ENCODE measurements around the gene MSH3.

The MSH3 gene

GRCh38 chr5:80867233-80867632, 212.8 kb downstream of the MSH3 start:
- H3K4me3 ChIP-seq (ENCODE audit: low read length), result no peak overlapping the region
- DNase-seq, result no peak
- H2AFZ ChIP-seq (ENCODE audit: low read length), result no peak overlapping the region
- H3K27ac ChIP-seq (ENCODE audit: low read length), result no peak overlapping the region
- no peak overlapping the region for H3K9ac ChIP-seq (ENCODE audit: low read length)
- no peaks in the 10 kb centered on the region for H3K9me3 ChIP-seq (replicated peaks; ENCODE audit: insufficient read depth, low read length)
- no peaks in the 10 kb centered on the region for H3K9me2 ChIP-seq (replicated peaks; ENCODE audit: insufficient read depth, low read length)
- no peak for TF ChIP-seq CTCF (IDR thresholded peaks at IDR 0.05; ENCODE audit: low read length)
- no peak for TF ChIP-seq EZH2phosphoT487 (IDR thresholded peaks at IDR 0.05; ENCODE audit: low read length)
- TF ChIP-seq EZH2 (optimal IDR thresholded peaks at IDR 0.05; ENCODE audit: low read depth, low read length), result no peak
- no peaks in the 10 kb centered on the region for H3K27me3 ChIP-seq (replicated peaks; ENCODE audit: insufficient read depth, low read length)
- no peaks in the 10 kb centered on the region for H3K79me2 ChIP-seq (ENCODE audit: low read length)
- H3K36me3 ChIP-seq (replicated peaks; ENCODE audit: insufficient read depth, low read length), result no peaks in the 10 kb centered on the region
- no peaks in the 10 kb centered on the region for H3F3A ChIP-seq (ENCODE audit: insufficient read depth, low read length)
- no peaks in the 10 kb centered on the region for H3K4me1 ChIP-seq (ENCODE audit: low read length)
- no peaks in the 10 kb centered on the region for H4K20me1 ChIP-seq (ENCODE audit: insufficient read depth, low read length)
- H3K4me2 ChIP-seq (ENCODE audit: low read depth, low read length), result no peak overlapping the region

- no peak overlapping the region for H3K4me2 ChIP-seq (ENCODE audit: low read depth, low read length)
- H3K4me1 ChIP-seq (ENCODE audit: low read length), result no peaks in the 10 kb centered on the region
- H3K9me2 ChIP-seq (replicated peaks; ENCODE audit: insufficient read depth, low read length), result no peaks in the 10 kb centered on the region
- no peak overlapping the region for H2AFZ ChIP-seq (ENCODE audit: low read length)
- H3K36me3 ChIP-seq (replicated peaks; ENCODE audit: insufficient read depth, low read length), result no peaks in the 10 kb centered on the region
- H3K4me3 ChIP-seq (ENCODE audit: low read length), result no peak overlapping the region
- no peak overlapping the region for H3K9ac ChIP-seq (ENCODE audit: low read length)
- DNase-seq, result no peak
- no peaks in the 10 kb centered on the region for H3K9me3 ChIP-seq (replicated peaks; ENCODE audit: insufficient read depth, low read length)
- H3K27me3 ChIP-seq (replicated peaks; ENCODE audit: insufficient read depth, low read length), result no peaks in the 10 kb centered on the region
- no peak overlapping the region for H3K27ac ChIP-seq (ENCODE audit: low read length)
- H3K79me2 ChIP-seq (ENCODE audit: low read length), result no peaks in the 10 kb centered on the region
- H4K20me1 ChIP-seq (ENCODE audit: insufficient read depth, low read length), result no peaks in the 10 kb centered on the region
- no peak for TF ChIP-seq EZH2phosphoT487 (IDR thresholded peaks at IDR 0.05; ENCODE audit: low read length)
- no peak for TF ChIP-seq EZH2 (optimal IDR thresholded peaks at IDR 0.05; ENCODE audit: low read depth, low read length)
- no peak for TF ChIP-seq CTCF (IDR thresholded peaks at IDR 0.05; ENCODE audit: low read length)
- H3F3A ChIP-seq (ENCODE audit: insufficient read depth, low read length), result no peaks in the 10 kb centered on the region
These were observed 216.0 kb downstream of the MSH3 start for GRCh38 chr5:80870442-80870841.

GRCh38 chr5:80871541-80871961, 217.1 kb downstream of the MSH3 start:
- Histone ChIP-seq H3K79me2 (ENCODE audit: low read length) (no peaks in the 10 kb centered on the region), H3K36me3 (replicated peaks; ENCODE audit: insufficient read depth, low read length) (no peaks in the 10 kb centered on the region), H3K9me2 (replicated peaks; ENCODE audit: insufficient read depth, low read length) (no peaks in the 10 kb centered on the region), H3K9me3 (replicated peaks; ENCODE audit: insufficient read depth, low read length) (no peaks in the 10 kb centered on the region), H3K4me1 (ENCODE audit: low read length) (no peaks in the 10 kb centered on the region), H3K9ac (ENCODE audit: low read length) (no peak overlapping the region), H3K27me3 (replicated peaks; ENCODE audit: insufficient read depth, low read length) (no peaks in the 10 kb centered on the region), H2AFZ (ENCODE audit: low read length) (no peak overlapping the region), H3F3A (ENCODE audit: insufficient read depth, low read length) (no peaks in the 10 kb centered on the region), H3K4me3 (ENCODE audit: low read length) (no peak overlapping the region), H3K4me2 (ENCODE audit: low read depth, low read length) (no peak overlapping the region), H4K20me1 (ENCODE audit: insufficient read depth, low read length) (no peaks in the 10 kb centered on the region), H3K27ac (ENCODE audit: low read length) (no peak overlapping the region)
- DNase-seq, result no peak
- TF ChIP-seq CTCF (IDR thresholded peaks at IDR 0.05; ENCODE audit: low read length), result no peak
- no peak for TF ChIP-seq EZH2 (optimal IDR thresholded peaks at IDR 0.05; ENCODE audit: low read depth, low read length)
- no peak for TF ChIP-seq EZH2phosphoT487 (IDR thresholded peaks at IDR 0.05; ENCODE audit: low read length)
